22Rv1 (cell line): Measurements from ENCODE around the gene ACER3.

ENCODE experiments used
- H3K27ac ChIP-seq: fragments of 450-650 bp; 2 replicates; pipeline ENCODE4 v1.5.1; 2017
- ZFX ChIP-seq: fragments of 450-650 bp; IDR thresholded peaks from 2 replicates; pipeline ENCODE4 v1.6.1; 2017; ENCODE audit warnings: antibody characterized with exemption, borderline replicate concordance
- TF ChIP-seq, protein P1 (sequence below): fragments of 450-650 bp; IDR thresholded peaks from 2 replicates; pipeline ENCODE4 v1.5.1; 2017; ENCODE audit warnings: mild to moderate bottlenecking

The ACER3 gene

DNA sequence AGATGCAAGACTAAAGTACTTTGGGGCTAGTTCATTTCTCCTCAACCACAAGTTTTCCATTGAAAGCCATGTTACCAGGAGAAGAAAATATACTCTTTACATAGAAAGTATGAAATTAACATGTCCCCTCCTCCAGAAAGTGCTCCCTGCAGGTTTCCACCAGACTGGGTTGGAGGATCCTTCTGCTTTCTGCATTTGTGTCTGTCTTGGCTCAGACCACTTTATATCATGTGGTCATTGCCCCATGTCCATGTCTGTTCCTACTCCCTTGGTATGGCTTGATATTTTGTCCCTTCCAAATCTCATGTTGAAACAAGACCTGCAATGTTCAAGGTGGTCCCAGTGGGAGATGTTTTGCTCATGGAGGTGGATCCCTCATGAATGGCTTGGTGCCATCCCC, 28.4 kb upstream of the ACER3 start:
- H3K27ac ChIP-seq = no peak overlapping the region
- no peak for TF ChIP-seq ZFX

DNA sequence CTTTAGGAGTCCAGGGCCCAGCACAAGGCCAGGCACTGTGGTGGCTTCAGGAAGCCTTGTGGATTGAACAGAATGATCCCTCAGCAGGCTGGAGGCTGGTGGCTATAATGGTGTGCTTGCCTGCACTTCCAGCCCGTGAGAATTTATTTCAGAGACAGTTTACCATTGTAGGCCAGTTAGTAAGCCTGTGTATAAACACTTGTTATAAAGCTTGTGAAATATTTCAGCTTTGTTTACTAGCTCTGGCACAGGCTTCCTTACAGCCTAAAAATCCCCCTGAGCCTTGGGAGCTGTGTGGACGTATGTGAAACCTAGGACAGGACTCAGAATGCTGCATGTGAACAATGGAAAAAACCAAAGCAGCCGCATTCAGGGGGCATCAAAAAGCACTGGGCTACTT, 26.6 kb upstream of the ACER3 start:
- H3K27ac ChIP-seq = no peak overlapping the region
- TF ChIP-seq, protein P1, sequence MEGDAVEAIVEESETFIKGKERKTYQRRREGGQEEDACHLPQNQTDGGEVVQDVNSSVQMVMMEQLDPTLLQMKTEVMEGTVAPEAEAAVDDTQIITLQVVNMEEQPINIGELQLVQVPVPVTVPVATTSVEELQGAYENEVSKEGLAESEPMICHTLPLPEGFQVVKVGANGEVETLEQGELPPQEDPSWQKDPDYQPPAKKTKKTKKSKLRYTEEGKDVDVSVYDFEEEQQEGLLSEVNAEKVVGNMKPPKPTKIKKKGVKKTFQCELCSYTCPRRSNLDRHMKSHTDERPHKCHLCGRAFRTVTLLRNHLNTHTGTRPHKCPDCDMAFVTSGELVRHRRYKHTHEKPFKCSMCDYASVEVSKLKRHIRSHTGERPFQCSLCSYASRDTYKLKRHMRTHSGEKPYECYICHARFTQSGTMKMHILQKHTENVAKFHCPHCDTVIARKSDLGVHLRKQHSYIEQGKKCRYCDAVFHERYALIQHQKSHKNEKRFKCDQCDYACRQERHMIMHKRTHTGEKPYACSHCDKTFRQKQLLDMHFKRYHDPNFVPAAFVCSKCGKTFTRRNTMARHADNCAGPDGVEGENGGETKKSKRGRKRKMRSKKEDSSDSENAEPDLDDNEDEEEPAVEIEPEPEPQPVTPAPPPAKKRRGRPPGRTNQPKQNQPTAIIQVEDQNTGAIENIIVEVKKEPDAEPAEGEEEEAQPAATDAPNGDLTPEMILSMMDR = no peak
- no peak for TF ChIP-seq ZFX

DNA sequence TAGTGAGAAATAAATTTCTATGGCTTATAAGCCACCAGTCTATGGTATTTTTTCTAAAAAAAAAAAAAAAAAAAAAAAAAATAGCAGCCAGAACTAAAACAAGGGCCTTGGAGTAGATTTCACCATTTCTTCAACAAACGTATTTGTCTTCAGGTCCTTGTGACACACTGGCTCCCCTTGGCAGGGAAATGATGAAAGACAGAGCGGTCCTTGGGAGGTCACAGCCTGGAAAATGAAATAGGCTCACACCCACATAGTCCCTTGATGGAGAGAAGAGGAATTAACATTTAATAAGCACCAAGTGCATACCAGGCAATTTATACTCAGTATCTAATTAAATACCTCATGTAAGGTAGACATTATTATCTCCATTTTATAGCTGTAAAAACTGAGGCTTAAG, 25.7 kb upstream of the ACER3 start:
- H3K27ac ChIP-seq = no peak overlapping the region
- TF ChIP-seq, protein P1 = no peak
- no peak for TF ChIP-seq ZFX

DNA sequence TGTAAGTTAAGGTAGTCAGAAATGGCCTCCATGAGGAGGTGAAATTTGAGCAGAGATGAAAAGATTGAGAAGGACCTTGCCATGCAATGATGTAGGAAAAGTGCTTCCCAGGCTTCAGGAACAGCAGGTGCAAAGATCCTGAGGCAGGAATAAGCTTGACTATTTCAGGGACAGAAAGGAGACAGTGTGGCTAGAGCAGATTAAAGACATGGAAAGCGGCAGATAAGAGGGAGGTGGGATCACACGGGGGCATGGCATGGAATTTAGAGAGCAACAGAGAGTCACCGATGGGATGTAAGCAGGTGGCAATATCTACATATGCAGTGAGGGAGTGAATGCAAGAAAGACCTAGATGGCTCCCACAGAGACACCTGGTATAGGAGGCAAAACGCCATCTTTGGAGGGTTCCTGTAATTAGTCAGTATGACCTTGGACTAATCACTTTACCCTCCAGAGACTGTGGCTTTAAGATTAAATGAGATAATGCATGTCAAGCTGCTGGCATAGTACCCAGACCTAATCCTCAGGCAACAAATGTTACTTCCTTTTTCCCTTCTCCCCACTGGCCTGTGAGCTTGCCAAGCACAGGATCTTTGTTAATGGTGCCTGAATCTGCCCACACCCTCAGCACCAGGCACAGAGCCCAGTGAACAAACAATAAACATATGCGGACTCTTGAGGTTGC, 24.6 kb upstream of the ACER3 start:
- TF ChIP-seq, protein P1 = no peak
- no peak for TF ChIP-seq ZFX
- peak overlapping the region; percentile 46 for H3K27ac ChIP-seq

DNA sequence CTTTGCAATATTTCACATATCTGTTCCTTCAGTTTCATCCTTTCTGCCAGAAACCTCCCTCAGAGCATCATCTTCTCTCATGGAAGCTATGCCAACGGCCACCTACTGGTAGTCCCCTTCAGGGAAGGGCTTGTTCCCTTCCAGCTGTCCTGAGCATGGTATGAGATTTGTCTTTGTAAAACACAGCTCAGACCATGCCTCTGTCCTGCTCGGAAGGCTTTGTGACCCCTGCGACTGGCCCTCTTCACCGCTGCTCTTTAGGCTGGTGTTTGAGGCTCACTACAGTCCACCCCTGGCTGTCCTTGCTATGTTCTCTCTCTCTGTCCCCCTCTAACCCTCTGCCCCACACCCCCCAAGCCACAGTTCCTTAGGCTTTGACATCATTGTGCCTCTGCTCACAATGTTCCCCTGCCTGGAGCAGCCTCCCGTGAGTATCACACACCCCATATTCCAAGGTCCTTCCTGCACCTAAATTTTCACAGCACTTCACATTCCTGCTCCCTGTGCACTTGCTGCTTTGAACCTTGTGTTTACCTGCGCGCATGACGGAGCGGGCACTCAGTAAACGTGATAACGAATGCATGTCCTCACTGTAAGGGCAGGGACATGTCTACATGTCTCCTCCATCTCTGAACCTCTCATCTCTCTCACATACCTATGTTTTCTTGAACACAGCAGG, 24.0 kb upstream of the ACER3 start:
- peak overlapping the region; percentile 46 for H3K27ac ChIP-seq
- TF ChIP-seq ZFX = no peak
- TF ChIP-seq, protein P1 = no peak

DNA sequence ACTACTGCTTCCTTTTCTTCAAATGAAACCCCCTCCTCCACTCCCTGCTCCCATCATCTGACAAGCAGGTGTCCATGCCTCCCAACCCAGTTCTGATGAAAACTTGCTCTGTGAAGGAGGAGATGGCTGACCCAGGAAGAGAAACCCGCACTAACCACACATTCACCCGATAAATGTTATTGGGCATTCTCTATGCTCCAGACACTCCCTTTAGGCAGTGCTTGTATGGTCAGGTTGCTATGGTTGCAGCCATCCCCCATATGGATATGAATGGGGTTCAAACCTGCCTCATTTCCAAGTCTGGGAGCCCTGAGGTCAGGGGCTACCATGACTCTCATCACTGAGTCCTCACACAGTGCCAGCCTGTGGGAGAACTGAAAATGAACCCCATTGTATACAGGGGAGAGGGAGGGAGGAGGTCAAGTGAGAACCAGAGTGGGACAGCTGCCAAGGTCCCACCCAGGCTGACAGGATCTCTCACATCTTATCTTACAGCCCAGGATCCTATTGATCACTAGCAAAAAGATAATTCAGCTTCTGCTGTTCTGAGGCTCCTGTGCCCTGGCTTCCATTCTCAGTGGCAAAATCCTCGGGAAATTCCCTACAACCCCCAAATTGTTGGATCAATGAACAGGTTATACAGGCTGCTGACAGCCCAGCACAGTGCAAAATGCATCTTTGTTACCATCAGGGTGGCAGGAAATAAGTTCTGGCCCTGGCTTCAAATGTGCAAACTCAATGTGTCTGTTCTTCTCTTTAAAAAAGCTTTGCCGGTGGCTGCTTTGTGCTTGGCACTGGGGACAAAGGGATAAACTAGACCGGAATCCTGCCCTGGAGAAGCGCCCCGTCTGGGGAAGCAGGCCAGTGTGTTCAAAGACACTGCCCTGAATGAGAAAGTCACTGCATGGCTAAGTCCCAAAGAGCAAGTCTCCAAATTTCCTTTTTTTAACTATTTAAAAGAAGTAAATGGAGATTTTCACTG, 22.7 kb upstream of the ACER3 start:
- H3K27ac ChIP-seq = 0 out of 2 replicates have a peak overlapping the region, but pooled peaks have one; percentile 46
- TF ChIP-seq, protein P1 = no peak
- no peak for TF ChIP-seq ZFX

DNA sequence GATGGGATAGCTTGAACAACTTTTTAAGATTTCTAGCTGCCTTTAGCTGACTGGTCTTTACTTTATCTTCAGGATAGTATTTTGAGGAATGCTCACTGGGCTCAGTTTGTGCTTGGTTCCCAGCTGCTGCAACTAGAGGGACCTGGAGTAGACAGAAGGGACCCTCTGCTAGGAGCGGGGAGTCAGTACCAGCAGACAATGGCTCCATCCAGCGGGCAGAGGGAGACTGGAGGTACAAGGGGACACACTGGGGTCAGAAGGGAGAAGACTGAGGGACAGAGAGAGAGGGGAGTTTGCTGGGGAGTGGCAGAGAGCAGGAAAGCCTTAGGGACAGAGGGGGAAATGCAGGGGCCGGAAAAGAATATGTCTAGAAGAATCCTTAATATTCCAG, 22.0 kb upstream of the ACER3 start:
- no peak for TF ChIP-seq ZFX
- TF ChIP-seq, protein P1 = 0 out of 2 replicates have a peak, but pooled peaks have one; percentile 8
- H3K27ac ChIP-seq = 0 out of 2 replicates have a peak overlapping the region, but pooled peaks have one; percentile 4
